Stimulated activated CD8-positive, alpha-beta memory T cell treated with anti-CD3 and anti-CD28 coated beads, Interleukin-7, amount 100 ng/mL, for 1 hour (primary cell): ENCODE data around the gene INPP1.
"Not testable (repeated sequence)": the region's sequence is repeated elsewhere in the genome, so short reads cannot be mapped to it uniquely, and the experiment has no call there.

Experiments used
- DNase-seq, 2 donors: peaks; one replicate each; pipeline ENCODE4 v3.0.0-alpha.2; 2020; ENCODE audit warnings: low read depth in 2 of 2

The INPP1 gene

DNA sequence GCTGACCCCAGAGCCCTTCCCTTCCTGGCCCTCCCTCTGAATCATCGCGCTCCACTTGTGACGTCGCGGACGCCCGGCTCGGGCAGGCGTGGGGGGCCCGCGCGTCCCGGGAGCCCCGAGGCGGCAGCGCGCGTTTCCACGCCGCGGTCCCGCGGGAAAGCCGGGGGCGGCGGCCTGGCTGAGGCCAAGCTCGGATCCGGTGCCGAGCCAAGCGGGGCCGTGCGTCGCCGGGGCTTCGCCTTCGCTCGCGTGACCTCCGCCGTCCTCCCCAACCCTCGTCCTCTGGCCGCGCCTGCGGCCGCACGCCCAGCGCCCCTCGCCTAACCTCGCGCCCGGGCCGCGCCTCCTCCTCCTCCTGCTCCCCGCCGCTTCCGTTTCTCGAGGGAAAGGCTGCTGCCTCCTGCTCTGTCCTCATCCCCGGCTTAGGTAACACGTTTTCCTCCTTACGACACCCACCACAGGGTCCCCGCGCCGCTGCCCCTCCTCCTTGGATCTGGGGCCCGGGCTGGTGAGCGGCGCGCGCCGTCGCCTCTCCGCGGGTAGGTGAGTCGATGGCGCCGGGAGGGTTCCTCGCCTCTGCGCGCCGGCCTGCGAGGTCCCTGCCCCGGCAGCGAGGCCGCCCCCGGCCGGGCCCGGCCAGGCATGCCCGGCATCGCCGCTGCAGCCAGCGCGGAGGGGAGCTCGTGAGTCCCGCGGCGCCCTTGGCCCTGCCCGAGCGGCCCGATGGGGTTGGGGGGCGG is at the start of gene INPP1:
TSS of gene INPP1 (plus strand) at position 54 of the 740 bp plus-strand sequence. CDS start 16,514 bp downstream, outside the sequence.
- DNase-seq = no peak

DNA sequence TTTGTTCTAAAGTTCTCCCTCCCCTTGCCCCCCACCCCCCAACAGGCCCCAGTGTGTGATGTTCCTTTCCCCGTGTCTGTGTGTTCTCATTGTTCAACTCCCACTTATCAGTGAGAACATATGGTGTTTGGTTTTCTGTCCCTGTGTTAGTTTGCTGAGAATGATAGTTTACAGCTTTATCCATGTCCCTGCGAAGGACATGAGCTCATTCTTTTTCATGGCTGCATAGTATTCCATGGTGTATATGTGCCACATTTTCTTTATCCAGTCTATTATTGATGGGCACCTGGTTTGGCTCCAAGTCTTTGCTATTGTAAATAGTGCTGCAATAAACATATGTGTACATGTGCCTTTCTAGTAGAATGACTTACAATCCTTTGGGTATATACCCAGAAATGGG is 45.5 kb upstream of the INPP1 start:
- not testable (repeated sequence) for DNase-seq

- no peak for DNase-seq
Observed at GRCh38 chr2:190301032-190301431, 42.4 kb upstream of the INPP1 start.

- no peak for DNase-seq
Observed at GRCh38 chr2:190302052-190302451, 41.3 kb upstream of the INPP1 start.

DNA sequence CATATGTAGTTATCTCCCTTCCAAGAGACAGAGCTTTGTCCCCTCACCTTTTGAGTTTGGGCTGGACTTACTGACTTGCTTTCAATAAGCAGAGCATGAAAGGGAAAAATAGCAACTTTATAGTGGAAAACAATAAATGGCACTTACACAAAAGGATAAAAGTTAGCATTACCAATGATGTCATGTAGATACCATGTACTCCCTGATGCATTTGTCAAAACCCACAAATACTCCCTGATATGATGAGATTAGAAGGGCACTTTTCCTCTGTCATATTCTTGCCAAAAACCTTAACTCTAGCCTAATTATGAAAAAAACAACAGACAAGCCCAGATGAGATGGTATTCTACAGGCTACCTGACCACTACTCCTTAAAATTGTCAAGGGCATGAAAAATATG is 39.7 kb upstream of the INPP1 start:
- no peak for DNase-seq

DNA sequence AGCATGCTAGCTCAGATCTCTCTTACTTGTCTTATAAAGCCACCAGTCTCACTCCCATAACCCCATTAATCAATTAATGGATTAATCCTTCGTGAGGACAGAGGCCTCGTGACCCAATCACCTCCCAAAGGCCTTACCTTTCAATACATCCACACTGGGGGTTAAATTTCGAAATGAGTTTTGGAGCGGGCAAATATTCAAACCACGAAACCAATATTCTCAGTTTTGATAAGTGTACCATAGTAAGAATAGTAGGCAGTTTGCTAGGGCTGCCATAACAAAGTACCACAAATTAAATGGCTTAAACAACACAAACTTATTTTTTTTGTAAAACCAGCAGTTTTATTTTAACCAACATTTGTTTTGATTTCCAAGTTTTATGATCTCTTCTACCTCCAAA is 39.0 kb upstream of the INPP1 start:
- DNase-seq = no peak

DNA sequence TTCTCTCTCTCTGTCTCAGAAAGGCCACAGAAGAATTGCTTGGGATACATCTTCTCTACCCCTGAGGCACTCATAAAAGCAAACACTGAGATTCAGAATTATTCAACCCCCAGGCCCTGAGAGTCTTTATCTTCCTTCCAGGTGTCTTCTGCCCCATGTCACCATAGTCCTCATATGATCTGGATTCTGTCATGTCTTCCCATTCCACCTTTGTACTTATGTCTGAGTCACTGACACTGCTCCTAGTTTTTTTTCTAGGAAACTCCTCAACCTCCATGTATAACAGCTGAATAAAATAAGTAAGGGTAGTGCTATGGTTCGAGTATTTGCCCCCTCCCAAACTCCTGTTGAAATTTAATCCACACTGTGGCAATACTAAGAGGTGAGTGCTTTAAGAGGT is 35.4 kb upstream of the INPP1 start:
- DNase-seq = no peak

DNA sequence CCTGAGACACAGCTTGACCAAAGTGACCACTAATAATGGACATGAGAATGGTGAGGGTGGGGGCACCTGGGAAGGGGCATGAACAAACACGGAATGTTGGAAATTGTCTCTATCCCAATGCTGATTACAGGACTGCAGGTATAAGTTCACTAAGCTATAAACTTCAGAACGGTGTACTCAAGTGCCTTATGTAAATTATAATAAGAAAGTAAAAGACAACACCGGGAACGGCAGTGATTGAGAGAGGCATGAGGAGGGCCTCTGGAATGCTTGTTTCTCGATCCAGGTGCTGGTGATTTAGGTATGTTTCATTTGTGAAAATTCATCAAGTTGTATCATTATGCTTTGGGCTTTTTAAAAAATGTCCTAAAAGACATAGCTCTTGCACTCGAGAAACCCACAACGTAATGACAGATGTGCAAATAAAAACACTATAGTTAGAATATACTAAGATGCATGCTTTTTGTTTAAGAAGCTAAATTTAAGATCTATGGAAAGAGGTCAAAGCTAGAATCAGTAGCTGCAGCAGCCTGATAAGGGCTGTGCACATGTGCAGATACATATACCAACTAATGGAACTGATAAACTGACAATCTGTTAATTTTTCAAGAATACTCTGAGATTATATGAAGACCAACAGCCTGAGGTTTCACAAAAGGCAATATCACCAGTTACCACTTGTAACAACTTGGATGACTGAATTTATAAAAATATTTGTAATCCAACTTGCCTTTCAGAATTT is 31.3 kb upstream of the INPP1 start:
- no peak for DNase-seq

GRCh38 chr2:190312635-190313025 is 30.8 kb upstream of the INPP1 start:
- not testable (repeated sequence) for DNase-seq

GRCh38 chr2:190313880-190314279 is 29.5 kb upstream of the INPP1 start:
- no peak for DNase-seq

GRCh38 chr2:190315273-190315672 is 28.1 kb upstream of the INPP1 start:
- DNase-seq = no peak

- DNase-seq = no peak
Observed at GRCh38 chr2:190318514-190318913, 24.9 kb upstream of the INPP1 start.

GRCh38 chr2:190318931-190319554 is 24.3 kb upstream of the INPP1 start:
- DNase-seq = peak in 1 of 2 donors; percentile 1

- DNase-seq = peak; percentile 72 to 73
Observed at GRCh38 chr2:190319555-190320498, 23.6 kb upstream of the INPP1 start, which contains the start of gene HIBCH. Gene HIBCH (minus strand): TSS chr2:190319826. CDS start chr2:190319750, 76 bp downstream.

DNA sequence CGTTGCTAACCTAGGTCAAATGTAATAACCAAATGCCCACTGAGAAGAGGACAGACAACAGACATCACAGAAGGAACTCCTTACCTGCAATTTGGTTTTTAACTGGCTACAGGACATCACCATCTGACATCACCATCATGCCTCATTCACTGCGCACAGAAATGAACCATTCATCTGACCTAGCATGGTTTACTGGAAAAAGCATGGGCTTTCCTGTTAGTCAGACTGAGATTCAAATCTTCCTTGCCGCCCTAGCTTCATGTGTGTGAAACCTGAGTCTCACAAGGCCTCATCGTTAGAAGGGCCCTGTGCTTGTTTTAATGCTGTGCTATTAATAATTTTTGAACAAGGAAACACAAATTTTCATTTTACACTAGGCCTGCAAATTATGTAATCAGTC is 22.7 kb upstream of the INPP1 start:
- DNase-seq = no peak

GRCh38 chr2:190323406-190323805 is 20.0 kb upstream of the INPP1 start:
- DNase-seq = no peak

GRCh38 chr2:190325588-190325987 is 17.8 kb upstream of the INPP1 start:
- DNase-seq = no peak

DNA sequence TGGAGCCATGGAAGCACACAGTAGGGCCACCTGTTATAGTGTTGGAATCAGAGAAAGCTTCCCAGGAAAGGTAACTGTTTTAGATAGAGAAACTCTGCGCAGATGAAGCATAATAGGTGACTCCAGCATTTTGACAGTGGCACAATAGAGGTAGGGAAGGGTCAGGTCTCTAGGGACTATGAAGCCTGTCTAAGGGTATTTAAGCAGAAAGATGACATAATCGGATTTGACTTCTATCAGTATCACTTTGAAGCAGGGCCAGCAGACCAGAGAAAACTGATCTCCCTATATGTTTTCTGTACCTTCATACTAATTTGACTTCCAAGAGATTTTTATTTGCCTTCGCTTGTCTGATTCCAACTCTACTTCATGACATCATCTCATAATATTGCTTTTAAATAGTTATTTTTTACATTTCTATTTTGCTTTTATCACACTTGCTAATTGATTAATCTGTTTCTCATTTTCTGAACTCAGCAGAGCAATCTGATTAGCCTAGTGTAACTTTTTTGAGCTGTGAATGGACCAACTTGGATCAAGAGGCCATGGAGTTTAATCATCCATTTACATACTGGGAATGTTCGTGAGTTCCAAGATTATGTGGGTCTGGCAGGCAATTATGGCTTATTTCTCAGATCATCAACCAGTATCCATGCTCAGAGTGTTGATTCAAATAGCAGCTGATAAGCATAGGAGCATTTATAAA is 15.4 kb upstream of the INPP1 start:
- no peak for DNase-seq

GRCh38 chr2:190328573-190329147 is 14.7 kb upstream of the INPP1 start:
- DNase-seq = no peak

- DNase-seq = no peak
Observed at GRCh38 chr2:190333395-190333794, 10.0 kb upstream of the INPP1 start.

GRCh38 chr2:190333928-190334327 is 9.5 kb upstream of the INPP1 start:
- DNase-seq = no peak
